GM19468 (cell line): ENCODE measurements around the gene THSD7B.

ENCODE experiments used
- ATAC-seq: cut with Tn5 transposase; IDR thresholded peaks from one replicate; pipeline ENCODE4 v1.9.1; 2021; ENCODE audit warnings: mild to moderate bottlenecking, moderate library complexity, moderate number of reproducible peaks; ENCODE audit not compliant: unreplicated experiment; ENCODE audit errors: extremely low read depth

Gene THSD7B

DNA sequence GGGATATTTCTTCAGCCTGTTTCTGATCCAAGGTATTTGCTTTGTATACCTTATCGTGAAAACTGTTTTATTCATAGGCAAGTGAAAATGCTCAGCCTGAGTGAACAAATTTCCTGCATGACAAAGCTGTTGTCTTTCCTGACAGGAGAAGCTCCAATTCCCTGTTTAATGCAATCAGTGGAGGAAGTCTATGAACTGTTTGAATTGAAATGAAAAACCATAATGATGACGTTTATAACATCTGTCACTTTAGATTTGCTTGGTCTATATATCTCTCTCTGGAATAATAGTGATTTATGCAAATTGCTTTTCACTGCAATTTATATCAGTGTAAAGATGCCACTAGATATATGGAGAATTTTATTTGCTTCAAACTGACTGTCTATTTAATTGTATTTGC lies 959.6 kb downstream of the THSD7B start:
- no peak for ATAC-seq
